A549 (cell line): ENCODE results near the gene CRYBB1. TPM values are rescaled to one million over a fixed set of nuclear protein-coding genes. Genes with fewer than 3 reads are reported as not detected.
A peak's percentile ranks its signal among the peaks of the same experiment; 100 is the strongest.

ENCODE experiments used
- ATAC-seq, 2 experiments: fragments of 200-7000 bp in 1 of 2; fragments of >200 bp in 1 of 2; cut with Nextera tagmentation in 1 of 2; cut with Tn5 transposase in 1 of 2; 3 replicates each; pipeline versions ENCODE4 v1.8.0 to v1.9.1; 2018 to 2020; ENCODE audit warnings: mild to moderate bottlenecking in 1 of 2, moderate library complexity in 1 of 2
- CTCF ChIA-PET: fragments of 300-600 bp; sonication (Branson Sonifier 250); formaldehyde crosslinking; extraction: SDS; loops from one replicate; lab custom pipeline; 2021; ENCODE audit warnings: antibody characterized with exemption, inconsistent platforms; lab: Yijun Ruan, JAX
- POLR2A ChIA-PET: fragments of 350-600 bp; formaldehyde crosslinking; extraction: SDS; loops from one replicate; lab custom pipeline; 2021; ENCODE audit warnings: antibody characterized with exemption, inconsistent platforms; lab: Yijun Ruan, JAX
- DNase-seq, 2 experiments: peaks; one replicate each; pipeline versions ENCODE4 v3.0.0 to v3.0.0-alpha.2; 2011 to 2016; ENCODE audit warnings: low read depth in 1 of 2, low spot score in 1 of 2
- FAIRE-seq: peaks from 2 replicates; lab custom pipeline; 2011; peaks lifted over from hg19 to GRCh38; lab: Jason Lieb, UNC
- H3K27ac ChIP-seq, 2 experiments: fragments of >200 bp; sonication (Bioruptor Twin); formaldehyde crosslinking; 3 replicates each; pipeline ENCODE4 v1.5.1; 2016 to 2017
- H3K4me1 ChIP-seq: fragments of >200 bp; sonication (Bioruptor Twin); formaldehyde crosslinking; 3 replicates; pipeline ENCODE4 v1.6.1; 2016
- H3K4me2 ChIP-seq: fragments of >200 bp; sonication (Bioruptor Twin); formaldehyde crosslinking; 3 replicates; pipeline ENCODE4 v1.6.1; 2016
- H3K4me3 ChIP-seq: fragments of >200 bp; sonication (Bioruptor Twin); formaldehyde crosslinking; 3 replicates; pipeline ENCODE4 v1.5.1; 2016
- H3K9me3 ChIP-seq: fragments of >200 bp; sonication (Bioruptor Twin); formaldehyde crosslinking; 3 replicates; pipeline ENCODE4 v1.6.1; 2016
- BHLHE40 ChIP-seq: IDR thresholded peaks from 2 replicates; pipeline ENCODE4 v1.6.1; 2012; ENCODE audit warnings: low read depth, low read length, inconsistent platforms
- CBX8 ChIP-seq: fragments of 200-600 bp; sonication (generic); IDR thresholded peaks from 2 replicates; pipeline ENCODE4 v1.6.1; 2016
- CEBPB ChIP-seq, 2 experiments: fragments of >200 bp in 1 of 2; sonication (Bioruptor Twin) in 1 of 2; formaldehyde crosslinking in 1 of 2; IDR thresholded peaks; 2 replicates each; pipeline ENCODE4 v1.6.1; 2012 to 2016
- CHD2 ChIP-seq: fragments of 150-350 bp; IDR thresholded peaks from 2 replicates; pipeline ENCODE4 v1.6.1; 2014; ENCODE audit warnings: low read length; ENCODE audit not compliant: partially characterized antibody
- E2F6 ChIP-seq: IDR thresholded peaks from 2 replicates; pipeline ENCODE4 v1.6.1; 2012; ENCODE audit warnings: low read depth, borderline replicate concordance
- EHF ChIP-seq: fragments of 250-450 bp; sonication (Bioruptor Pico); IDR thresholded peaks from 2 replicates; pipeline ENCODE4 v1.5.0; 2020; ENCODE audit warnings: mild to moderate bottlenecking
- EHMT2 ChIP-seq: fragments of 200-600 bp; sonication (generic); IDR thresholded peaks from 2 replicates; pipeline ENCODE4 v1.6.1; 2016; ENCODE audit warnings: antibody characterized with exemption, low read depth, mild to moderate bottlenecking, moderate library complexity
- EP300 ChIP-seq, 2 experiments: fragments of >200 bp; sonication (Bioruptor Twin); formaldehyde crosslinking; IDR thresholded peaks; 2 replicates in 1 of 2; 3 replicates in 1 of 2; pipeline ENCODE4 v1.6.1; 2016 to 2017
- GATA3 ChIP-seq: IDR thresholded peaks from 2 replicates; pipeline ENCODE4 v1.6.1; 2012; ENCODE audit warnings: borderline replicate concordance
- HDAC2 ChIP-seq: fragments of 200-600 bp; sonication (generic); IDR thresholded peaks from 2 replicates; pipeline ENCODE4 v1.6.1; 2016
- HMGXB4 ChIP-seq: fragments of 250-450 bp; sonication (Bioruptor Pico); IDR thresholded peaks from 2 replicates; pipeline ENCODE4 v1.5.0; 2021; ENCODE audit warnings: mild to moderate bottlenecking, moderate library complexity, borderline replicate concordance
- HOXA7 ChIP-seq: fragments of 250-450 bp; sonication (Bioruptor Pico); IDR thresholded peaks from 2 replicates; pipeline ENCODE4 v1.5.0; 2020; ENCODE audit warnings: mild to moderate bottlenecking, moderate library complexity
- HOXB13 ChIP-seq: fragments of 250-450 bp; sonication (Bioruptor Pico); IDR thresholded peaks from 2 replicates; pipeline ENCODE4 v1.5.0; 2020; ENCODE audit warnings: low read depth, mild to moderate bottlenecking, moderate library complexity
- HOXB5 ChIP-seq: fragments of 250-450 bp; sonication (Bioruptor Pico); IDR thresholded peaks from 2 replicates; pipeline ENCODE4 v1.5.0; 2020; ENCODE audit warnings: mild to moderate bottlenecking, moderate library complexity
- JUN ChIP-seq, 2 experiments: fragments of >200 bp; sonication (Bioruptor Twin); formaldehyde crosslinking; IDR thresholded peaks; 2 replicates in 1 of 2; 3 replicates in 1 of 2; pipeline ENCODE4 v1.6.1; 2016 to 2017
- JUNB ChIP-seq: fragments of >200 bp; sonication (Bioruptor Twin); formaldehyde crosslinking; IDR thresholded peaks from 2 replicates; pipeline ENCODE4 v1.6.1; 2016
- KDM5A ChIP-seq: fragments of 200-600 bp; sonication (generic); IDR thresholded peaks from 2 replicates; pipeline ENCODE4 v1.6.1; 2016; ENCODE audit warnings: antibody characterized with exemption, mild to moderate bottlenecking
- MYC ChIP-seq: IDR thresholded peaks from 2 replicates; pipeline ENCODE4 v1.6.1; 2012; ENCODE audit warnings: mild to moderate bottlenecking, inconsistent platforms, low read length, improper control_type of control experiment, borderline replicate concordance
- POLR2A ChIP-seq: IDR thresholded peaks from 2 replicates; pipeline ENCODE4 v1.6.1; 2012; ENCODE audit warnings: mild to moderate bottlenecking, low read length
- RAD21 ChIP-seq, 2 experiments: fragments of >200 bp in 1 of 2; sonication (Bioruptor Twin) in 1 of 2; formaldehyde crosslinking in 1 of 2; IDR thresholded peaks in 1 of 2; conservative IDR thresholded peaks in 1 of 2; 2 replicates in 1 of 2; 3 replicates in 1 of 2; pipeline ENCODE4 v1.6.1; 2012 to 2018; ENCODE audit warnings: inconsistent platforms in 1 of 2
- RARB ChIP-seq: fragments of 250-450 bp; sonication (Bioruptor Pico); IDR thresholded peaks from 2 replicates; pipeline ENCODE4 v1.8.0; 2021; ENCODE audit warnings: mild to moderate bottlenecking, moderate library complexity
- RFX5 ChIP-seq: fragments of 450-650 bp; IDR thresholded peaks from 2 replicates; pipeline ENCODE4 v1.7.1; 2014; ENCODE audit warnings: antibody characterized with exemption, mild to moderate bottlenecking, moderate library complexity
- RNF2 ChIP-seq: fragments of 200-600 bp; sonication (generic); IDR thresholded peaks from 2 replicates; pipeline ENCODE4 v1.6.1; 2016; ENCODE audit warnings: low read depth, mild to moderate bottlenecking, antibody characterized with exemption, moderate library complexity, borderline replicate concordance
- TFCP2L1 ChIP-seq: fragments of 250-450 bp; sonication (Bioruptor Pico); IDR thresholded peaks from 2 replicates; pipeline ENCODE4 v1.5.0; 2021; ENCODE audit warnings: mild to moderate bottlenecking
- TP53 ChIP-seq: fragments of 250-450 bp; sonication (Bioruptor Pico); IDR thresholded peaks from 2 replicates; pipeline ENCODE4 v1.5.0; 2021; ENCODE audit warnings: mild to moderate bottlenecking, moderate library complexity
- ZNF302 ChIP-seq: fragments of 250-450 bp; sonication (Bioruptor Pico); IDR thresholded peaks from 2 replicates; pipeline ENCODE4 v1.9.0; 2021; ENCODE audit warnings: inconsistent platforms, mild to moderate bottlenecking, moderate library complexity
- ZSCAN20 ChIP-seq: fragments of 250-450 bp; sonication (Bioruptor Pico); IDR thresholded peaks from 2 replicates; pipeline ENCODE4 v1.8.0; 2022; ENCODE audit warnings: mild to moderate bottlenecking, moderate library complexity
- WGBS: methylation state at CpG from one replicate; pipeline ENCODE4 v1.1.6; 2017; ENCODE audit errors: missing lambda C conversion rate; 5-methylcytosine and 5-hydroxymethylcytosine counted together
- polyA plus RNA-seq, 4 experiments: library from polyadenylated mRNA; depleted of rRNA in 3 of 4; stranded (reverse); fragments of >200 nt; fragmentation: RNase III in 1 of 4; extraction: RNeasy Plus Mini Kit Qiagen cat#74134 plus additional on column Dnase treatment in 1 of 4; gene quantifications; 2 replicates in 3 of 4; 3 replicates in 1 of 4; pipeline ENCODE4 v1.2.3, GENCODE V29; 2011 to 2017
- TF ChIP-seq, protein P1 (sequence below): fragments of >200 bp; sonication (Bioruptor Twin); formaldehyde crosslinking; IDR thresholded peaks from 3 replicates; pipeline ENCODE4 v1.5.1; 2016
- TF ChIP-seq, protein P2 (sequence below): fragments of >200 bp; sonication (Bioruptor Twin); formaldehyde crosslinking; IDR thresholded peaks from 3 replicates; pipeline ENCODE4 v1.6.1; 2016
- TF ChIP-seq, protein P3 (sequence below): fragments of 150-350 bp; IDR thresholded peaks from 2 replicates; pipeline ENCODE4 v1.6.1; 2014; ENCODE audit warnings: low read depth, mild to moderate bottlenecking, low read length
- TF ChIP-seq, protein P4 (sequence below): IDR thresholded peaks from 2 replicates; pipeline ENCODE4 v1.6.1; 2012

CRYBB1 gene
- polyA plus RNA-seq, 2 of the 4 experiments (the other 2 are of a cell fraction) = not detected

GRCh38 chr22:26658671-26659478 is 41.0 kb upstream of the CRYBB1 start:
- 5% methylated on average over 14 of the region's 27 CpGs for WGBS
- ChIA-PET CTCF (interaction anchor here (0.7 kb wide), 1 partner anchor 145 kb away, joined by 3 read pairs; no protein-coding TSS in a partner anchor), POLR2A (no interaction called here)
- Histone ChIP-seq H3K4me3 (peak overlapping the region; percentile 50), H3K27ac (peak overlapping the region; percentile 63 to 87), H3K9me3 (no peaks in the 10 kb centered on the region), H3K4me1 (peaks cover 20% of the 10 kb centered on the region), H3K4me2 (peak overlapping the region; percentile 97)
- peak; percentile 96 to 97 for ATAC-seq
- no peak for FAIRE-seq
- peak; percentile 79 to 93 for DNase-seq
- TF ChIP-seq EHMT2 (no peak), RARB (CRISPR knock-in tag) (no peak), ZSCAN20 (no peak), TFCP2L1 (CRISPR knock-in tag) (no peak), EP300 (IDR thresholded peaks at IDR 0.05) (no peak), HOXB13 (no peak), E2F6 (peak; percentile 42; the same call in 1 of the 2 replicates), TP53 (CRISPR knock-in tag) (no peak), HOXA7 (CRISPR knock-in tag) (no peak), JUNB (peak; percentile 41; the same call in 1 of the 2 replicates), HMGXB4 (CRISPR knock-in tag) (no peak), RAD21 (conservative IDR thresholded peaks at IDR 0.05 in 1 of 2, IDR thresholded peaks at IDR 0.05 in 1 of 2) (no peak), POLR2A (no peak), CHD2 (no peak), BHLHE40 (no peak), EHF (CRISPR knock-in tag) (no peak), MYC (no peak; the same call in 1 of the 2 replicates), CBX8 (no peak), JUN (IDR thresholded peaks at IDR 0.05) (0 out of 5 replicates have a peak, but pooled peaks of 1 of the 2 experiments have one; percentile 20), CEBPB (IDR thresholded peaks at IDR 0.05) (no peak), HOXB5 (CRISPR knock-in tag) (no peak), GATA3 (peak; percentile 30; the same call in 1 of the 2 replicates), ZNF302 (CRISPR knock-in tag) (peak; percentile 75), RFX5 (no peak), RNF2 (no peak), KDM5A (no peak), HDAC2 (no peak)
- TF ChIP-seq, protein P1, sequence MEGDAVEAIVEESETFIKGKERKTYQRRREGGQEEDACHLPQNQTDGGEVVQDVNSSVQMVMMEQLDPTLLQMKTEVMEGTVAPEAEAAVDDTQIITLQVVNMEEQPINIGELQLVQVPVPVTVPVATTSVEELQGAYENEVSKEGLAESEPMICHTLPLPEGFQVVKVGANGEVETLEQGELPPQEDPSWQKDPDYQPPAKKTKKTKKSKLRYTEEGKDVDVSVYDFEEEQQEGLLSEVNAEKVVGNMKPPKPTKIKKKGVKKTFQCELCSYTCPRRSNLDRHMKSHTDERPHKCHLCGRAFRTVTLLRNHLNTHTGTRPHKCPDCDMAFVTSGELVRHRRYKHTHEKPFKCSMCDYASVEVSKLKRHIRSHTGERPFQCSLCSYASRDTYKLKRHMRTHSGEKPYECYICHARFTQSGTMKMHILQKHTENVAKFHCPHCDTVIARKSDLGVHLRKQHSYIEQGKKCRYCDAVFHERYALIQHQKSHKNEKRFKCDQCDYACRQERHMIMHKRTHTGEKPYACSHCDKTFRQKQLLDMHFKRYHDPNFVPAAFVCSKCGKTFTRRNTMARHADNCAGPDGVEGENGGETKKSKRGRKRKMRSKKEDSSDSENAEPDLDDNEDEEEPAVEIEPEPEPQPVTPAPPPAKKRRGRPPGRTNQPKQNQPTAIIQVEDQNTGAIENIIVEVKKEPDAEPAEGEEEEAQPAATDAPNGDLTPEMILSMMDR = no peak
- TF ChIP-seq, protein P2, sequence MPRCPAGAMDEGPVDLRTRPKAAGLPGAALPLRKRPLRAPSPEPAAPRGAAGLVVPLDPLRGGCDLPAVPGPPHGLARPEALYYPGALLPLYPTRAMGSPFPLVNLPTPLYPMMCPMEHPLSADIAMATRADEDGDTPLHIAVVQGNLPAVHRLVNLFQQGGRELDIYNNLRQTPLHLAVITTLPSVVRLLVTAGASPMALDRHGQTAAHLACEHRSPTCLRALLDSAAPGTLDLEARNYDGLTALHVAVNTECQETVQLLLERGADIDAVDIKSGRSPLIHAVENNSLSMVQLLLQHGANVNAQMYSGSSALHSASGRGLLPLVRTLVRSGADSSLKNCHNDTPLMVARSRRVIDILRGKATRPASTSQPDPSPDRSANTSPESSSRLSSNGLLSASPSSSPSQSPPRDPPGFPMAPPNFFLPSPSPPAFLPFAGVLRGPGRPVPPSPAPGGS = no peak
- TF ChIP-seq, protein P3, sequence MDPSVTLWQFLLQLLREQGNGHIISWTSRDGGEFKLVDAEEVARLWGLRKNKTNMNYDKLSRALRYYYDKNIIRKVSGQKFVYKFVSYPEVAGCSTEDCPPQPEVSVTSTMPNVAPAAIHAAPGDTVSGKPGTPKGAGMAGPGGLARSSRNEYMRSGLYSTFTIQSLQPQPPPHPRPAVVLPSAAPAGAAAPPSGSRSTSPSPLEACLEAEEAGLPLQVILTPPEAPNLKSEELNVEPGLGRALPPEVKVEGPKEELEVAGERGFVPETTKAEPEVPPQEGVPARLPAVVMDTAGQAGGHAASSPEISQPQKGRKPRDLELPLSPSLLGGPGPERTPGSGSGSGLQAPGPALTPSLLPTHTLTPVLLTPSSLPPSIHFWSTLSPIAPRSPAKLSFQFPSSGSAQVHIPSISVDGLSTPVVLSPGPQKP = no peak
- TF ChIP-seq, protein P4, sequence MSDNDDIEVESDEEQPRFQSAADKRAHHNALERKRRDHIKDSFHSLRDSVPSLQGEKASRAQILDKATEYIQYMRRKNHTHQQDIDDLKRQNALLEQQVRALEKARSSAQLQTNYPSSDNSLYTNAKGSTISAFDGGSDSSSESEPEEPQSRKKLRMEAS = peak; percentile 93
